ENCODE data around the gene RHBDD1. TPM values are rescaled to one million over a fixed set of nuclear protein-coding genes. Genes with fewer than 3 reads are reported as not detected.

Gene RHBDD1
- total RNA-seq, 3 donors from 2014 or later = 17.9 to 46.2 (median 20.0) TPM

DNA sequence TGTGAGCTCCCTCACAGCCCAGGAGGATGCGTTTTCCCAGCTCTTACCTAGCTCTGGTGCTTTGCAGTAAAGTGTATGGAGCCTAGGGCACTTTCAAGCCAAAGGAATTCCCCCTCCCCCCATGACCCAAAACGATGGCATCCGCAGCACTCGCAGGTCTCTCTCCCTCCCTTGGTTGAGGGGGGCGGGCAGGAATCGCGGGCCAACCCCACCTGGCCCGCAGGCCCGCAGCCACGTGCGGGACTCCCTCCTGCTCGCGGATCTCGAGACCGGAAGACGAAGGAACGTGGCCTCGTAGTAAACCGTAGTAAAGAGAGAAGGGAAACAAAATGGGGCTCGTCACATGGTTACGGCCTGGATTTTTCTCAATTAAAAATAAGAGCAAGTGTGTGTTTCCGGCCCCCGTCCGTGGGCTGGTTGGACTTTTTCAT lies 44.8 kb upstream of the RHBDD1 start:
- Histone ChIP-seq H3K4me3 (peak overlapping the region; percentile 55 to 88 (median 87)), H3K27ac (peak overlapping the region; percentile 94 to 95), H3K9me3 (no peaks in the 10 kb centered on the region), H3K36me3 (no peaks in the 10 kb centered on the region), H3K27me3 (no peaks in the 10 kb centered on the region), H3K4me1 (peaks cover 0 to 3% of the 10 kb centered on the region in 2 donors)
- TF ChIP-seq POLR2A (IDR thresholded peaks at IDR 0.05) (no peak), POLR2AphosphoS5 (IDR thresholded peaks at IDR 0.05) (peak; percentile 66 to 77 (median 73))
- TF ChIP-seq, protein P1, sequence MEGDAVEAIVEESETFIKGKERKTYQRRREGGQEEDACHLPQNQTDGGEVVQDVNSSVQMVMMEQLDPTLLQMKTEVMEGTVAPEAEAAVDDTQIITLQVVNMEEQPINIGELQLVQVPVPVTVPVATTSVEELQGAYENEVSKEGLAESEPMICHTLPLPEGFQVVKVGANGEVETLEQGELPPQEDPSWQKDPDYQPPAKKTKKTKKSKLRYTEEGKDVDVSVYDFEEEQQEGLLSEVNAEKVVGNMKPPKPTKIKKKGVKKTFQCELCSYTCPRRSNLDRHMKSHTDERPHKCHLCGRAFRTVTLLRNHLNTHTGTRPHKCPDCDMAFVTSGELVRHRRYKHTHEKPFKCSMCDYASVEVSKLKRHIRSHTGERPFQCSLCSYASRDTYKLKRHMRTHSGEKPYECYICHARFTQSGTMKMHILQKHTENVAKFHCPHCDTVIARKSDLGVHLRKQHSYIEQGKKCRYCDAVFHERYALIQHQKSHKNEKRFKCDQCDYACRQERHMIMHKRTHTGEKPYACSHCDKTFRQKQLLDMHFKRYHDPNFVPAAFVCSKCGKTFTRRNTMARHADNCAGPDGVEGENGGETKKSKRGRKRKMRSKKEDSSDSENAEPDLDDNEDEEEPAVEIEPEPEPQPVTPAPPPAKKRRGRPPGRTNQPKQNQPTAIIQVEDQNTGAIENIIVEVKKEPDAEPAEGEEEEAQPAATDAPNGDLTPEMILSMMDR (IDR thresholded peaks at IDR 0.05) = no peak
- intact Hi-C loops (cut with DNase I; ENCODE audit: low total_unique reads) = loop anchor here (10.0 kb wide), 1 partner anchor 46 kb away; no protein-coding TSS in a partner anchor
- peak in 1 of 2 donors; percentile 50 for DNase-seq (ENCODE audit: low spot score in 2 of 2)

DNA sequence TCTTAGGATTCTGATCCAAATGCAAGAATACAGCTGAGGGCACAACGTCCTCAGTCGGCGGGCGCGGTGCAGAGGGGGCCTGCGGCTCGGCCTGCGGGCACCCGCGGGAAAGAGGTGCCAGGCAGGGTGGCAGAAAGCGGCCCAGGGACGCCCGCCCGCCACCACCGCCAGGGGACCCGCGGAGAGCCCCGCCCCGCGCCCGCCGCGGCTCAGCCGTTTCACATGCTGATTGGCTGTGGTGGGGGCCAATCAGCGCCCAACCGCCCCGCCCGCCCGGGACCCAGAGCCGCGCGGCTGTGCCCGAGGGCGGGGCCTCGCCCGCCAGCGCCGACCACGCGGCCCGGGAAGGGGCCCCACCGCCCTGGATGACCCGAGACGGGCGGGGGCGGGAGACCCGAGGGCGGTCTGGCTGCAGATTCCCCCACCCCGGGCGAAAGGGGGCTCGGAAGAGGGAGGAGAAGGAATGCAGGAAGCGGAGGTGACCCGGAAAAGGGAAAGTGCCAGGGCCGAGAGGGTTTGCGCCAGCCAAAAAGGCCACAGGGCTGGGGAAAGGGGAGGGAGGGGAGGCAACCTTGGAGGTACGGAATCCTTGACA lies 44.3 kb upstream of the RHBDD1 start:
- peak overlapping the region; percentile 55 to 88 (median 87) for H3K4me3 ChIP-seq
- intact Hi-C loops (cut with DNase I; ENCODE audit: low total_unique reads) = loop anchor here (10.0 kb wide), 1 partner anchor 47 kb away; no protein-coding TSS in a partner anchor
- peak; percentile 21 for TF ChIP-seq POLR2A (IDR thresholded peaks at IDR 0.05)
- TF ChIP-seq, protein P1 (IDR thresholded peaks at IDR 0.05) = peak; percentile 38 to 76 (median 64)
- TF ChIP-seq POLR2AphosphoS5 (IDR thresholded peaks at IDR 0.05) = peak; percentile 54 to 72 (median 56)
- H3K27ac ChIP-seq = peak overlapping the region; percentile 94 to 95
- peak; percentile 88 for DNase-seq (ENCODE audit: low spot score in 2 of 2)
- no peaks in the 10 kb centered on the region for H3K27me3 ChIP-seq
- H3K4me1 ChIP-seq = peaks cover 0 to 3% of the 10 kb centered on the region in 2 donors
- no peaks in the 10 kb centered on the region for H3K36me3 ChIP-seq
- H3K9me3 ChIP-seq = no peaks in the 10 kb centered on the region

DNA sequence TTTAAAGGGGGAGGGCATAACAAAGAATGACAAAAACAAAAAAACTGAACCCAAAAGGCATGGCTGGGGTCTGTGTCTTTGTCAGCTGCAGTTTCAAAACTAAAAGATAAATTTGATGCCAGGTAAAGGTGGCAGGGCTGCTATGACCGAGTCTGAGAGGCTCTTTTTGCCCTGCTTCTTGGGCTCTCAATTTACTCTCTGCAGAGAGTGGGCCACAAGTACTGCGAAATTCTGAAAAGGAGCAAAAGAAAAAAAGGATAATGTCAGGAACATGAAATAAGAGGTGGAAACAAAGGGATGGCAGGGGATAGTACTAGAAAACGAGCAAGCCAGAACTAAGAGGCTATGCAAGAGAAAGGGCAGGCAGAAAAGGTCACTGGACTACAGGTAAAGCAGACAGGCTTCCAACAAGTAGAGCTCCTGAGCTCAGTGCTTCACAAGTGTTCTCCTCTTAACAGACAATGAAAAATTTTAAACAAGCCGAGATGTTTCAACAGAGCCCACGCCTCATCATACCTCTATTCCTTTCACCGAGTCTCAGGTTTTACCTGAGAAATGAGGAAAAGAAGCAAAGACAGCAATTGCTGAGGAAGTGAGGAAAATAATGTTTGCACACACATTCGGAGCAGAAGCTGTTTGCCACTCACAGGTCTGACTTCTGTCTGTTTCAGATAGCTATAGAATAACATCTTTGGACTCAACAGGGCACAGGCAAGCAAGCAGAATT lies 43.5 kb upstream of the RHBDD1 start:
- intact Hi-C loops (cut with DNase I; ENCODE audit: low total_unique reads) = loop anchor here (10.0 kb wide), 1 partner anchor 48 kb away; no protein-coding TSS in a partner anchor
- H3K4me1 ChIP-seq = peaks cover 2 to 3% of the 10 kb centered on the region in 2 donors

DNA sequence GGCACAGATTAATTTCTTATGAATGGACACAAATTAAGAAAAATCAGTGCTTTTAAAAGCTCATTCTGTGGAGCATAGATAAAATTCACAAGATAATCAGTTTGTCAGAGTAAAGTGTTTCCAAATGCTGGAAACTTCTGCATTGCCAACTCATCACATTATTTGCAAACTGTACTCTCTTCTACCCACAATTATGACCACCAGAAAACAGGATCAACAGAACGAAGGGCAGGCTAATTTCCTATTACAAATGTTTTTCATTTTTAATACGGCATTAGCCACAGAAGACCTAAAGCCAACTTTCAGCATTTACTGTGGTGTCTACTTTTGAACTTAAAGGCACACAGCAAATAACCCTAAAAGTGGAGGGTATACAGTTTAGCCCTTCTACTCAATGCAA lies 42.2 kb upstream of the RHBDD1 start:
- TF ChIP-seq, protein P1 (IDR thresholded peaks at IDR 0.05) = no peak
- no peak for TF ChIP-seq POLR2AphosphoS5 (IDR thresholded peaks at IDR 0.05)
- no peak for TF ChIP-seq POLR2A (IDR thresholded peaks at IDR 0.05)
- Histone ChIP-seq H3K4me3 (peak overlapping the region; percentile 69 to 88 (median 87)), H3K36me3 (no peaks in the 10 kb centered on the region), H3K4me1 (peaks cover 2 to 3% of the 10 kb centered on the region in 2 donors), H3K27ac (peak overlapping the region; percentile 95 to 97), H3K9me3 (no peaks in the 10 kb centered on the region), H3K27me3 (no peaks in the 10 kb centered on the region)
- intact Hi-C loops (cut with DNase I; ENCODE audit: low total_unique reads) = loop anchor here (10.0 kb wide), 1 partner anchor 49 kb away; no protein-coding TSS in a partner anchor
- no peak for DNase-seq (ENCODE audit: low spot score in 2 of 2)

More for the DNA sequence above, 43.5 kb upstream of the RHBDD1 start:
- peak overlapping the region; percentile 55 to 88 (median 87) for H3K4me3 ChIP-seq
- H3K27me3 ChIP-seq = no peaks in the 10 kb centered on the region
- H3K9me3 ChIP-seq = no peaks in the 10 kb centered on the region
- no peaks in the 10 kb centered on the region for H3K36me3 ChIP-seq
- peak overlapping the region; percentile 94 to 95 for H3K27ac ChIP-seq
- DNase-seq (ENCODE audit: low spot score in 2 of 2) = no peak
- TF ChIP-seq POLR2AphosphoS5 (IDR thresholded peaks at IDR 0.05) = no peak
- no peak for TF ChIP-seq POLR2A (IDR thresholded peaks at IDR 0.05)
- TF ChIP-seq, protein P1 (IDR thresholded peaks at IDR 0.05) = no peak

Data from breast epithelium (tissue), 4 donors.